ENCODE data around the gene TIGD3. TPM values are rescaled to one million over a fixed set of nuclear protein-coding genes. Genes with fewer than 3 reads are reported as not detected.
A peak's percentile ranks its signal among the peaks of the same experiment; 100 is the strongest.

The TIGD3 gene
- 0.79 and 1.5 TPM in 2 replicates for total RNA-seq (2011; cell fraction: chromatin; rRNA removed; ENCODE audit: low replicate concordance)
- total RNA-seq (2011; cell fraction: nucleolus; rRNA removed): 1.4 and 1.5 TPM in 2 replicates
- total RNA-seq (2011; cell fraction: nucleoplasm; rRNA removed): 0.38 and 0.95 TPM in 2 replicates
- total RNA-seq (2014; rRNA removed): 1.3 and 2.1 TPM in 2 replicates
- total RNA-seq (2014; rRNA removed; fragmentation: Illumina TruSeq; extraction: Trizol): 0.29 and 0.44 TPM in 2 replicates
- total RNA-seq (2015; rRNA removed; fragmentation: Illumina TruSeq; extraction: Trizol): 0.65 and 0.75 TPM in 2 replicates
- total RNA-seq (2021): 0.81 and 1.3 TPM in 2 replicates
- polyA plus RNA-seq (2011; rRNA removed): 0.39 and 0.56 TPM in 2 replicates
- 0.53 and 1.1 TPM in 2 replicates for polyA plus RNA-seq (2011; cell fraction: cytosol; rRNA removed)
- polyA plus RNA-seq (2011; cell fraction: nucleus; rRNA removed): 0.79 and 1.1 TPM in 2 replicates
- 1.0 and 1.8 TPM in 2 replicates for polyA plus RNA-seq (2012)
- polyA plus RNA-seq (2014; fragmentation: Illumina TruSeq; extraction: Trizol): 0.49 and 0.64 TPM in 2 replicates
- under 1 TPM; 0.06 to 0.08 TPM for polyA plus RNA-seq (2014; fragmentation: Nextera tagmentation; extraction: Ambion mirVana)
- polyA plus RNA-seq (2014; rRNA removed): 0.61 and 0.98 TPM in 2 replicates
- polyA minus RNA-seq (2011; rRNA and poly(A)+ RNA removed): 0.12 and 0.25 TPM in 2 replicates
- polyA minus RNA-seq (2011; cell fraction: cytosol; rRNA and poly(A)+ RNA removed): 0.64 TPM in 1 of 2 replicates, not detected in the other
- 0.67 and 0.81 TPM in 2 replicates for polyA minus RNA-seq (2011; cell fraction: nucleus; rRNA and poly(A)+ RNA removed)
- Bru-seq, nascent RNA: percentile 43 among the genes with signal in this experiment
- percentile 43 among the genes with signal in this experiment for BruChase-seq, experiment 1, labeled RNA remaining after a 2-hour chase
- BruChase-seq, experiment 2, labeled RNA remaining after a 6-hour chase: percentile 33 among the genes with signal in this experiment
- long read RNA-seq, experiment 1, partial matches to known transcripts: 1 of 4 reads
- long read RNA-seq, experiment 1, other reads (novel, unspliced or antisense): 0 of 4 reads
- long read RNA-seq, experiment 2, partial matches to known transcripts: 0 of 1 reads
- long read RNA-seq, experiment 2, other reads (novel, unspliced or antisense): 0 of 1 reads
- long read RNA-seq, experiment 3, partial matches to known transcripts: 0 of 3 reads
- long read RNA-seq, experiment 3, other reads (novel, unspliced or antisense): 0 of 3 reads

DNA sequence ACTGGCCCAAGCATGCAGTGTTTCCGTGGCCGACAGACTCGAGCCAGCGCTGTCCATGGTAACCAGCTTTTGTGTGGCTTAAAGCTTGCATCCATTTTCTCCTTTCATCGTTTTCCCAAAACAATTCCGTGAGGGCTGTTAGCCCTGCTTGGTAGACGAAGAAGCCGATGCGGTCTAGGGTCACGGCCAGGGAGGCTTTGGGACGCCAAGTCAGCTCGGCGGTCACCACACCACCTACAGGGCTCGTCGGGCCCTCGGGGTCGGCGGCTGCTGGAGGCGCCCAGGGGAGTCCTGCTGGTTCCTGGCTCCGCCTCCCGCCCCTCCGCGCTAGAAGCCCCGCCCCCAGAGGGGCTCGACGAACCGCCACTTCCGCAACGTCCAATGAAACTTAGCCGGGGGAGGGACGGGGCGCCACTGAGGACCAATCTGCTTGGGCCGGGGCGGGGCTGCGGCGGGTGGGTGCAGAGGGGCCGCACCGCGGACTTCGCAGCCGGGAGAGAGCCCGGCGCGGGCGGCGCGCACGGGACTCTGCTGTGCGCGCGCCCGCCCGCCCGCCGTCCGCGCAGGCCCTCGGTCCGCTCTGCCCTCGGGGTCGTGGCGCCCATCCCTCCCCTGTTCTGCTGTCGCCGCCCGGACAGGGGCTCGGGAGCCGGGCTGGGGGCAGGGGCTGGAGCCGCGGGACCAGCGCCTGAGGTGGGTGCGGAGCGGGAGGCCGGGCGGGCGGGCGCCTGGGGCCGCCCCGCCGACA lies at the start of gene TIGD3:
TSS of gene TIGD3 (plus strand) at position 487 of the 748 bp plus-strand sequence. CDS start 1,058 bp downstream, outside the sequence.
- ChIA-PET CTCF (ENCODE audit: low intra/inter-chr PET ratio) (interaction anchor here (0.6 to 0.9 kb wide), 2 partner anchors 35 to 79 kb away, joined by 3 to 5 read pairs; no protein-coding TSS in a partner anchor), POLR2A (interaction anchor here (0.7 to 15.6 kb wide), 11 partner anchors 8 to 176 kb away, joined by 3 to 253 read pairs (median 5); partner anchors contain the start of genes DPF2, MALAT1 and NEAT1)
- Histone ChIP-seq H3K9me3 (replicated peaks; ENCODE audit: control insufficient read depth, insufficient read depth, low read depth, low read length) (no peaks in the 10 kb centered on the region), H3K79me2 (ENCODE audit: control insufficient read depth, insufficient read depth, low read length) (no peaks in the 10 kb centered on the region), H3K27ac (ENCODE audit: extremely low read depth, low read depth, low read length) (peak within 1 kb of the TSS; percentile 66), H3K4me2 (ENCODE audit: insufficient read depth, low read length) (peak within 1 kb of the TSS; percentile 88), H2AFZ (ENCODE audit: low read depth, low read length) (peak within 1 kb of the TSS; percentile 82), H3K9ac (ENCODE audit: insufficient read depth in 1 of 2, low read depth in 2 of 2, low read length in 2 of 2) (peak within 1 kb of the TSS; percentile 44 to 94), H3K36me3 (ENCODE audit: control insufficient read depth, insufficient read depth, low read length) (peaks cover 31% of the 10 kb centered on the region), H3K4me1 (replicated peaks in 1 of 2; ENCODE audit: control insufficient read depth in 2 of 2, insufficient read depth in 2 of 2, low read length in 2 of 2) (peaks cover 25 to 48% of the 10 kb centered on the region in 2 experiments), H3K27me3 (ENCODE audit: control insufficient read depth in 2 of 2, insufficient read depth in 2 of 2, low read length in 2 of 2) (no peaks in the 10 kb centered on the region), H3K9me1 (ENCODE audit: control insufficient read depth, insufficient read depth, low read length) (no peaks in the 10 kb centered on the region), H3K4me3 (peak within 1 kb of the TSS; percentile 63), H4K20me1 (replicated peaks; ENCODE audit: control insufficient read depth, insufficient read depth, low read length) (peaks cover 10% of the 10 kb centered on the region; the same call in 1 of the 2 replicates)
- in situ Hi-C loops (cut with MboI): no loop called here
- DNase-seq (ENCODE audit: extremely low read depth in 1 of 4, low spot score in 3 of 4): peak; percentile 98 to 99 (median 99)
- WGBS (ENCODE audit: insufficient coverage, low coverage, missing lambda C conversion rate): 2% methylated on average over 40 of the region's 79 CpGs
- ATAC-seq: peak; percentile 95
- peak; percentile 83 for FAIRE-seq
- BruUV-seq (replicated peaks): no TSS peak
- intact Hi-C loops (cut with micrococcal nuclease): no loop called here
- TF ChIP-seq SIRT6 (IDR thresholded peaks at IDR 0.05; ENCODE audit: low read depth, low read length): no peak
- no peak for TF ChIP-seq ZNF12 (CRISPR knock-in tag; IDR thresholded peaks at IDR 0.05)
- no peak for TF ChIP-seq ETV1 (tag; conservative IDR thresholded peaks at IDR 0.05; ENCODE audit: low read depth)
- TF ChIP-seq PKNOX1 (IDR thresholded peaks at IDR 0.05): peak; percentile 24
- TF ChIP-seq, protein P1, sequence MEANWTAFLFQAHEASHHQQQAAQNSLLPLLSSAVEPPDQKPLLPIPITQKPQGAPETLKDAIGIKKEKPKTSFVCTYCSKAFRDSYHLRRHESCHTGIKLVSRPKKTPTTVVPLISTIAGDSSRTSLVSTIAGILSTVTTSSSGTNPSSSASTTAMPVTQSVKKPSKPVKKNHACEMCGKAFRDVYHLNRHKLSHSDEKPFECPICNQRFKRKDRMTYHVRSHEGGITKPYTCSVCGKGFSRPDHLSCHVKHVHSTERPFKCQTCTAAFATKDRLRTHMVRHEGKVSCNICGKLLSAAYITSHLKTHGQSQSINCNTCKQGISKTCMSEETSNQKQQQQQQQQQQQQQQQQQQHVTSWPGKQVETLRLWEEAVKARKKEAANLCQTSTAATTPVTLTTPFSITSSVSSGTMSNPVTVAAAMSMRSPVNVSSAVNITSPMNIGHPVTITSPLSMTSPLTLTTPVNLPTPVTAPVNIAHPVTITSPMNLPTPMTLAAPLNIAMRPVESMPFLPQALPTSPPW (CRISPR knock-in tag; IDR thresholded peaks at IDR 0.05): peak; percentile 70; the same call in 1 of the 2 replicates
- TF ChIP-seq KHSRP (IDR thresholded peaks at IDR 0.05): no peak
- TF ChIP-seq HSF4 (CRISPR knock-in tag; IDR thresholded peaks at IDR 0.05; ENCODE audit: borderline replicate concordance): no peak
- TF ChIP-seq ZNF133 (CRISPR knock-in tag; IDR thresholded peaks at IDR 0.05): no peak
- peak; percentile 55; the same call in 1 of the 2 replicates for TF ChIP-seq L3MBTL2 (IDR thresholded peaks at IDR 0.05)
- TF ChIP-seq IFI16 (CRISPR knock-in tag; IDR thresholded peaks at IDR 0.05): no peak
- TF ChIP-seq SAFB (IDR thresholded peaks at IDR 0.05; ENCODE audit: borderline replicate concordance, low read depth, low read length): no peak
- TF ChIP-seq FOXA1 (IDR thresholded peaks at IDR 0.05; ENCODE audit: borderline replicate concordance): no peak
- no peak for TF ChIP-seq ZNF444 (CRISPR knock-in tag; IDR thresholded peaks at IDR 0.05)
- TF ChIP-seq ZNF23 (CRISPR knock-in tag; IDR thresholded peaks at IDR 0.05): no peak
